Immature natural killer cell (primary cell): ENCODE measurements around the gene PEX14. TPM values are rescaled to one million over a fixed set of nuclear protein-coding genes. Genes with fewer than 3 reads are reported as not detected.

Experiments
- DNase-seq, 3 donors: peaks; one replicate each; pipeline ENCODE4 v3.0.0; 2022; ENCODE audit warnings: mixed read lengths in 1 of 3
- H3K27ac Mint-ChIP-seq, 6 donors: one replicate each; pipeline ENCODE4 v1.8.0; 2020; ENCODE audit warnings: mixed read lengths in 6 of 6, mild to moderate bottlenecking in 5 of 6, inconsistent platforms in 4 of 6, moderate library complexity in 3 of 6
- H3K27me3 Mint-ChIP-seq, 3 donors: one replicate each; pipeline ENCODE4 v1.8.0; 2020 to 2021; ENCODE audit warnings: low read depth in 3 of 3, mild to moderate bottlenecking in 3 of 3, mixed read lengths in 3 of 3, moderate library complexity in 3 of 3, inconsistent platforms in 1 of 3
- H3K36me3 Mint-ChIP-seq, 3 donors: one replicate each; pipeline ENCODE4 v1.8.0; 2020; ENCODE audit warnings: mixed read lengths in 3 of 3, inconsistent platforms in 2 of 3, mild to moderate bottlenecking in 2 of 3
- H3K4me1 Mint-ChIP-seq, 2 donors: one replicate each; pipeline ENCODE4 v1.8.0; 2020; ENCODE audit warnings: inconsistent platforms in 2 of 2, mild to moderate bottlenecking in 2 of 2, mixed read lengths in 2 of 2, moderate library complexity in 1 of 2
- H3K4me3 Mint-ChIP-seq, 5 donors: one replicate each; pipeline ENCODE4 v1.8.0; 2020; ENCODE audit warnings: mild to moderate bottlenecking in 5 of 5, mixed read lengths in 5 of 5, inconsistent platforms in 3 of 5, moderate library complexity in 3 of 5
- H3K9me3 Mint-ChIP-seq, 6 donors: one replicate each; pipeline ENCODE4 v1.8.0; 2020; ENCODE audit warnings: mild to moderate bottlenecking in 6 of 6, mixed read lengths in 6 of 6, inconsistent platforms in 4 of 6, moderate library complexity in 3 of 6
- polyA plus RNA-seq, 3 donors: library from polyadenylated mRNA; unstranded; fragments of 300-500 nt; fragmentation: Illumina TruSeq; gene quantifications; one replicate each; pipeline ENCODE4 v1.2.3, GENCODE V29; 2021

The PEX14 gene
- polyA plus RNA-seq, 3 donors from 2014 or later = 2.0 to 7.5 (median 4.1) TPM

DNA sequence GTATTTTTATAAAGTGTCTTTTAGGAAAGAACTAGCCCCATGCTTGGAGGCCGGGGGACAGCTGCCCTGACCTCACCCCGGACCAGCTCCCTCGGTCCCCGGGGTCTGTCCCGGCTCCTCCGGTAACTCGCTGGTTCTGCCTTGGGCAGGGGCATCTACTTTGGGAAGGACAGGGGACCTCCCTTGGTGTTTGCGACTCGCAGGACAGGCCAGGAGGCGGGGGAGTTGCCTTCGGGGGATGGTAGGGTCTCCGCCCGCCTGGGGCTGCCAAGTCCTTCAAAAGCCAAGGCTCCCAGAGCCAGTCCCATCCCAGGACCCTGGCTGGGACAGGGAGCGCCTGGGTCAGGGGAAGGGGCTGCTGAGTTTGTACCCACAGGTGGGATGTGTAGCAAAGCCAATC lies 157.9 kb downstream of the PEX14 start:
- Mint-ChIP-seq H3K4me1 (no peaks in the 10 kb centered on the region), H3K27me3 (peaks cover 0 to 5% (median 2%) of the 10 kb centered on the region in 3 donors), H3K4me3 (no peak overlapping the region), H3K9me3 (no peaks in the 10 kb centered on the region), H3K36me3 (peaks cover 0 to 8% (median 0%) of the 10 kb centered on the region in 3 donors), H3K27ac (no peak overlapping the region)
- DNase-seq = no peak

DNA sequence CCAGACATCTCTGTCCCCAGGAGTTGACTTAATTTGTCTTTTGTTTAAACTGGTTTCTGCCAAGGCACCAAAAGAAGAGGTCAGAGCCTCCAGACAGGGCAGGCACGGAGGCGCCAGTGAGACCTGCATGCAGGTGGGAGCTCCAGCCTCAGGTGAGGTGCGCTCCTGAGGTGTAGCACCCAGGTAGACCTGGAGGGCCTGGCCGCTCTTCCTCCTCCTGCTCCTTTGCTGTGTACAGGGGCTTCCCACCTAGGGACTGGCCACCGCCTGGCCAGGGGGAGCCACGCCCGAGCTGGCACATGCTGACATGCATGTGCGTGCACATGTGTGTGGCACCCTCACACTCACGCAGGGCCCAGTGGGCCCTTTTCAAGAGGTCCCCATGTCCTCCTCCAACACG lies 158.7 kb downstream of the PEX14 start:
- no peak overlapping the region for H3K27ac Mint-ChIP-seq

GRCh38 chr1:10634075-10634427 lies 159.3 kb downstream of the PEX14 start:
- H3K36me3 Mint-ChIP-seq = peaks cover 0 to 4% (median 0%) of the 10 kb centered on the region in 3 donors
- H3K27me3 Mint-ChIP-seq = peaks cover 0 to 5% (median 2%) of the 10 kb centered on the region in 3 donors
- no peaks in the 10 kb centered on the region for H3K9me3 Mint-ChIP-seq
- no peak overlapping the region for H3K27ac Mint-ChIP-seq
- H3K4me1 Mint-ChIP-seq = peaks cover 0 to 3% of the 10 kb centered on the region in 2 donors
- no peak for DNase-seq
- no peak overlapping the region for H3K4me3 Mint-ChIP-seq

More for the DNA sequence above, 158.7 kb downstream of the PEX14 start:
- peaks cover 0 to 7% (median 0%) of the 10 kb centered on the region in 3 donors for H3K36me3 Mint-ChIP-seq
- H3K9me3 Mint-ChIP-seq = no peaks in the 10 kb centered on the region
- H3K27me3 Mint-ChIP-seq = peaks cover 0 to 5% (median 2%) of the 10 kb centered on the region in 3 donors
- no peak for DNase-seq
- H3K4me3 Mint-ChIP-seq = no peak overlapping the region
- peaks cover 0 to 3% of the 10 kb centered on the region in 2 donors for H3K4me1 Mint-ChIP-seq

DNA sequence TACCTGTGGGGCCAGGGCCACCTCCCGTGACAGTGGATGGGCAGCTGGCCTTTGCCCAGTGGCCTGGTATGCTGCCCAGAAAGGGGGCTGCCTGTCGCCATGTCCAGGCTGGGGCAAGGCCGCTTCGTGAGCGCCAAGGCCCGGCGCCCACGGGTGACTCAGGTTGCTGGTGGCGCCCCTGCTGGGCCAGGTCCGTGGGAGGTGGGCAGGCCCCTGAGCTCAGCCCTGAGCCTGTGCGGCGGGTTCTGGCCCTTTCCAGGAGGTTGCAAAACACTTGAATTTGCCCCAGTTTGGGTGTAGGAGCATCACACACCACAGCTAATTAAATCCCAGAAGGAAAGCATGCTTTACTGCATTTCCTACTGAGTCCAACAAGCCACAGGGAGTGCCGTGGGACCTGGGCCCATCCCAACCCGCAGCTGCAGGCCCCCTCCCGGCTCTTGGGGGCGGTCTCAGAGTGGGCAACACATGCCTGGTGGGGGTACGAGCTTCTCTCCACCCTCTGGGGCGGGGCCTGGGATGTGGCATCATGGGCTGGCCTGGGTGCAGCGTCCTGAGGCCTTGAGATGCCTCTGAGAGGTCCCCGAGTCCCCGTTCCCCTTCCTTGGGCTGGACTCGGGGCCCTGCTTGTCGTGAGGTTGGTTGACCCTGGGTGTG lies 159.8 kb downstream of the PEX14 start:
- peaks cover 0 to 3% of the 10 kb centered on the region in 2 donors for H3K4me1 Mint-ChIP-seq
- no peak overlapping the region for H3K27ac Mint-ChIP-seq
- H3K9me3 Mint-ChIP-seq = no peaks in the 10 kb centered on the region
- no peak overlapping the region for H3K4me3 Mint-ChIP-seq
- H3K27me3 Mint-ChIP-seq = peaks cover 0 to 5% (median 0%) of the 10 kb centered on the region in 3 donors
- peaks cover 0 to 4% (median 0%) of the 10 kb centered on the region in 3 donors for H3K36me3 Mint-ChIP-seq
- no peak for DNase-seq

GRCh38 chr1:10635085-10635896 lies 160.5 kb downstream of the PEX14 start:
- H3K27ac Mint-ChIP-seq = peak overlapping the region in 1 of 6 donors; percentile 35
- peaks cover 0 to 4% (median 0%) of the 10 kb centered on the region in 3 donors for H3K36me3 Mint-ChIP-seq
- H3K9me3 Mint-ChIP-seq = no peaks in the 10 kb centered on the region
- H3K4me3 Mint-ChIP-seq = no peak overlapping the region
- DNase-seq = no peak
- peaks cover 0 to 3% of the 10 kb centered on the region in 2 donors for H3K4me1 Mint-ChIP-seq
- H3K27me3 Mint-ChIP-seq = peaks cover 0 to 5% (median 0%) of the 10 kb centered on the region in 3 donors

DNA sequence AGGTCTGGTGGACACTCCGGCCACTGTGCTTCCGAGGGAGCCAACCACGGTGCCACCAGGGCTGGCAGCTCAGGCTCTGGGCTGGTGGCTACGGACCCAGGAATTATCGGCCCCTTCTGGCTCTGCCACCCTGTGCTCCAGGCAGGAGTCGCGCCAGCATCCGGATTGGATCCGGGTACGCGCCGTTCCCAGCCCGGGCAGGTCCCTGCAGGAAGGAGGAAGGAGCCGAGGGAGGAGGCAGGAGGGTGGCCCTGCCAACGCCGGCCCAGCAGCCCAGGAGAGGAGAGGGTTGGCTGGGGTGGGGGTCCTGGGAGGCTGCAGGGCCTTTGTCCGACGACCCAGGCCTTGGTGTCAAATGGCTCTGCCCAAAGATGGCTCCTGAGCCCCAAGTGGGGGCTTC lies 161.2 kb downstream of the PEX14 start:
- Mint-ChIP-seq H3K27ac (no peak overlapping the region), H3K27me3 (peaks cover 0 to 5% (median 2%) of the 10 kb centered on the region in 3 donors), H3K4me3 (no peak overlapping the region), H3K9me3 (no peaks in the 10 kb centered on the region), H3K36me3 (peaks cover 0 to 4% (median 0%) of the 10 kb centered on the region in 3 donors), H3K4me1 (peaks cover 0 to 3% of the 10 kb centered on the region in 2 donors)
- DNase-seq = no peak

DNA sequence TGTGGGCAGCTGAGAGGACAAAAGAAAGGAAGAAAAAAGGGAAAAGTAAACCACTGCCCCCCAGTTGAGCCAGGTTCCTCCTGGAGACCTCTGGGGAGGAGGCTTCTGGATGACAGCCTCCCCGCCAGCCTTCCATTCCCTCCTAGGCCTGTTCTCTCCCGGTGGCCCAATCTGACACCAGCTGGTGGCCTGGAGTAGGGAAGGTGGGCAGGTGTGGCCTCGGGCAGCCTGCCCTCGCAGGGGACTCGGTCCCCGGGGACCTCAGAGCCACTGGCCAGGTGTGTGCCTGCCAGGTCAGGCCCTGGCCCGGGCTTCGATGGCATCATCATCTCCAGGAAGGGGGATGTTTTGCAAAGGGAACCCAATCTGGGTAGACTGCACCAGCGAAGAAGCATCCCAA lies 162.7 kb downstream of the PEX14 start:
- Mint-ChIP-seq H3K4me1 (peaks cover 0 to 3% of the 10 kb centered on the region in 2 donors), H3K9me3 (no peaks in the 10 kb centered on the region), H3K27ac (no peak overlapping the region), H3K27me3 (peaks cover 2 to 5% (median 3%) of the 10 kb centered on the region in 3 donors), H3K4me3 (peak overlapping the region in 2 of 5 donors; percentile 18 to 33), H3K36me3 (peaks cover 0 to 4% (median 3%) of the 10 kb centered on the region in 3 donors)
- DNase-seq = no peak

- no peak overlapping the region for H3K27ac Mint-ChIP-seq
Observed at GRCh38 chr1:10637834-10638558, 163.2 kb downstream of the PEX14 start.

GRCh38 chr1:10638559-10639005 lies 163.8 kb downstream of the PEX14 start:
- H3K9me3 Mint-ChIP-seq = no peaks in the 10 kb centered on the region
- peaks cover 0 to 3% of the 10 kb centered on the region in 2 donors for H3K4me1 Mint-ChIP-seq
- H3K36me3 Mint-ChIP-seq = peaks cover 0 to 4% (median 4%) of the 10 kb centered on the region in 3 donors
- H3K27me3 Mint-ChIP-seq = peaks cover 2 to 5% (median 3%) of the 10 kb centered on the region in 3 donors
- H3K4me3 Mint-ChIP-seq = no peak overlapping the region
- DNase-seq = no peak
- no peak overlapping the region for H3K27ac Mint-ChIP-seq

More at GRCh38 chr1:10637834-10638558, 163.2 kb downstream of the PEX14 start:
- peaks cover 0 to 4% (median 4%) of the 10 kb centered on the region in 3 donors for H3K36me3 Mint-ChIP-seq
- peaks cover 0 to 3% of the 10 kb centered on the region in 2 donors for H3K4me1 Mint-ChIP-seq
- H3K27me3 Mint-ChIP-seq = peaks cover 2 to 5% (median 3%) of the 10 kb centered on the region in 3 donors
- no peaks in the 10 kb centered on the region for H3K9me3 Mint-ChIP-seq
- H3K4me3 Mint-ChIP-seq = peak overlapping the region in 1 of 5 donors; percentile 18
- DNase-seq = peak in 1 of 3 donors; percentile 13

- Mint-ChIP-seq H3K27me3 (peaks cover 3 to 5% (median 4%) of the 10 kb centered on the region in 3 donors), H3K9me3 (no peaks in the 10 kb centered on the region), H3K4me3 (peak overlapping the region in 1 of 5 donors; percentile 26), H3K36me3 (peaks cover 0 to 4% (median 4%) of the 10 kb centered on the region in 3 donors), H3K4me1 (peaks cover 0 to 3% of the 10 kb centered on the region in 2 donors), H3K27ac (no peak overlapping the region)
- DNase-seq = no peak
Observed at GRCh38 chr1:10639011-10639774, 164.4 kb downstream of the PEX14 start.

GRCh38 chr1:10639775-10640578 lies 165.2 kb downstream of the PEX14 start:
- no peak for DNase-seq
- peaks cover 0 to 4% (median 4%) of the 10 kb centered on the region in 3 donors for H3K36me3 Mint-ChIP-seq
- no peaks in the 10 kb centered on the region for H3K9me3 Mint-ChIP-seq
- H3K27me3 Mint-ChIP-seq = peaks cover 3 to 5% (median 4%) of the 10 kb centered on the region in 3 donors
- H3K4me3 Mint-ChIP-seq = no peak overlapping the region
- no peak overlapping the region for H3K27ac Mint-ChIP-seq
- peaks cover 0 to 3% of the 10 kb centered on the region in 2 donors for H3K4me1 Mint-ChIP-seq

GRCh38 chr1:10640843-10641553 lies 166.2 kb downstream of the PEX14 start:
- Mint-ChIP-seq H3K4me3 (no peak overlapping the region), H3K36me3 (peaks cover 0 to 4% (median 4%) of the 10 kb centered on the region in 3 donors), H3K27ac (no peak overlapping the region), H3K4me1 (peaks cover 0 to 3% of the 10 kb centered on the region in 2 donors), H3K9me3 (no peaks in the 10 kb centered on the region), H3K27me3 (peaks cover 0 to 4% (median 3%) of the 10 kb centered on the region in 3 donors)
- DNase-seq = no peak
